Cardiac ventricle fibroblast (primary cell): ENCODE measurements around the gene MMP28. TPM values are rescaled to one million over a fixed set of nuclear protein-coding genes. Genes with fewer than 3 reads are reported as not detected.

Experiments
- total RNA-seq: library from RNA; depleted of rRNA; stranded (reverse); fragments of >200 nt; gene quantifications from 2 replicates; pipeline ENCODE4 v1.2.3, GENCODE V29; 2015

Gene MMP28
- 0.68 and 1.7 TPM in 2 replicates for total RNA-seq

DNA sequence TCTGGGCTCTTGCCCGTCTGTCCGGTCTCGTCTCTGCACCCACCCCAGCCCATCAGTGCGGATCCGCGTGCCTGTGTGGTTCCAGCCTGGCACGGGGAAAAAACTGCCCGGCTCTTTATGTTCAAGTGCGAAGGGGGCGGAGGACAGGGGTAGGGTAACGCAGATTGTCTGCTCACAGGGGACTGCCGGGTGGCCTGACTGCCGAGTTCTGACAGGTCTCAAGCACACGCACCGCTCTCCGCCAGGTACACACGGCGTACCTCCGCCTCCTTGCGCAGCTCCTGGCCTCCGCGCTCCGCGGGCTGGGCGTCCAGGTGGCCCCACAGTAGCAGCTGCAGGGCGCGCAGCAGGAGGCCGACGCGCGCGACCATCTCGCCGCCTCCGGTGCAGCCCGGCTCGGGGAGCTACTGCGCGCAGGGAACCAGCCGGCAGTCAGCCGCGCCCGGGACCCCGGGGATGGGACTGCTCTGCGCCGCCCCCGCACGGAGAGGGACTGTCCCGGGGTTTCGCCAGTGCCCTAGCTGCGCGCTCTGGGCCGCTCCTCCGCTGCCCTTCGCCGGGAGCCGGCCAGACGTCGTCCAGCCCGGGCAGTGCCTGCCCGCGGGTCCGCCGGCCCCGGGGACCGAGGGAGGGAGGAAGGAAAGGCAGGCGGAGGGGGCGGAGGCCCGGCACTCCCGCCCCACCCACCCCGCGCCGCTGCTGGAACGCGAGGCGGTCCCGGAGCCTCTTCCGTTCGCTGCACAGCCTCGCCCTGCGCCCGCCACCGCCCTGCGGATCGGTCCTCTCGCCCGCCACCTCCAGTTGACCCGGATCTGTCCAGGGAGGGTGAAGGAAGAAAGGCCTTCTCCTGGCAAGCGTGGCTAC lies at the start of gene MMP28:
TSS of gene MMP28 (minus strand) at position 635 of the 864 bp plus-strand sequence. CDS start at position 371, 264 bp downstream.

GRCh38 chr17:35808962-35809854 lies 13.8 kb upstream of the MMP28 start, which contains the start of gene TAF15:
TSS of gene TAF15 (plus strand) at chr17:35809484. CDS start at chr17:35809570, 86 bp downstream.

DNA sequence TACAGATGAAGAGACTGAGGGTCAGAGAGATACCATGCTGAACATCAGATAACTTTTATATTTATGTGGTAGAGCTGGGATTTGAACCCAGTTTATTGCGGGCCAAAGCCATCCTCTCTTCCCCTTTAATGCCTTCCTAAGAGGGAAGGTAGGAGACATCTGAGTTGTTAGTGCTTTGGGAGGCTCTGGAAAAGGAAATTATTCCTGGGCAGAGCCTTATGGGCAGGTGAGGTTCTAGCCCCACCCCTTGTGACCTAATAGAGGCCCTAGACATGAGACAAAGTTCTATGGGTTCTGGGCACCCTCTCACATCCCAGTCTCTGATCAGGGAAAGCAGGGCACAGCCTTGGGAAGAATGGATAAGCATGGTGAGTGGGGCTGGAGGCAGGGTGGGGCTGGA lies 34.9 kb downstream of the MMP28 start, which contains the start of gene C17orf50:
TSS of gene C17orf50 (plus strand) at position 301 of the 400 bp plus-strand sequence. CDS start at position 356, 55 bp downstream.

GRCh38 chr17:35752945-35753764 lies 42.3 kb downstream of the MMP28 start, which contains the start of gene GAS2L2:
TSS of gene GAS2L2 (minus strand) at chr17:35753239. CDS start at chr17:35752850, 389 bp downstream.

GRCh38 chr17:35731239-35731916 lies 64.1 kb downstream of the MMP28 start, which contains the start of gene RASL10B:
TSS of gene RASL10B (plus strand) at chr17:35731639. CDS start at chr17:35735185, 3,546 bp downstream.

Other genes with a start within 250 kb of the MMP28 start
- not detected in 2 replicates for gene SLFN14, start 234.8 kb downstream of the MMP28 start, total RNA-seq
- 7.6 TPM in 2 replicates for gene PEX12, start 217.1 kb downstream of the MMP28 start, total RNA-seq
- gene AP2B1, start 208.3 kb downstream of the MMP28 start, total RNA-seq, result 80.6 and 81.1 TPM in 2 replicates
- 2.4 and 2.6 TPM in 2 replicates for gene RASL10B, start 64.0 kb downstream of the MMP28 start, total RNA-seq
- 0.44 TPM in 1 of 2 replicates, not detected in the other for gene GAS2L2, start 42.4 kb downstream of the MMP28 start, total RNA-seq
- gene C17orf50, start 34.8 kb downstream of the MMP28 start, total RNA-seq, result not detected in 2 replicates
- gene TAF15, start 13.8 kb upstream of the MMP28 start, total RNA-seq, result 26.6 and 28.9 TPM in 2 replicates
- gene HEATR9, start 73.2 kb upstream of the MMP28 start, total RNA-seq, result not detected in 2 replicates
- gene CCL5, start 84.7 kb upstream of the MMP28 start, total RNA-seq, result not detected in 2 replicates
- gene RDM1, start 135.1 kb upstream of the MMP28 start, total RNA-seq, result 1.1 TPM in 1 of 2 replicates, not detected in the other
- not detected in 2 replicates for gene LYZL6, start 148.1 kb upstream of the MMP28 start, total RNA-seq
- not detected in 2 replicates for gene CCL16, start 185.9 kb upstream of the MMP28 start, total RNA-seq
- gene CCL14, start 191.1 kb upstream of the MMP28 start, total RNA-seq, result 1.5 and 7.8 TPM in 2 replicates
- not detected in 2 replicates for gene CCL15, start 205.9 kb upstream of the MMP28 start, total RNA-seq
- not detected in 2 replicates for gene CCL23, start 222.3 kb upstream of the MMP28 start, total RNA-seq